Right kidney (tissue), 1 donor: ENCODE data around the gene ZNF3.
A peak's percentile ranks its signal among the peaks of the same experiment; 100 is the strongest.

Experiments
- DNase-seq: peaks from one replicate; pipeline ENCODE4 v3.0.0-alpha.2; 2016

ZNF3 gene

GRCh38 chr7:100057006-100057405, 24.5 kb downstream of the ZNF3 start:
- DNase-seq = no peak

GRCh38 chr7:100053215-100053614, 28.3 kb downstream of the ZNF3 start:
- no peak for DNase-seq

GRCh38 chr7:100051611-100052010, 29.9 kb downstream of the ZNF3 start:
- no peak for DNase-seq

GRCh38 chr7:100049441-100050291, 31.9 kb downstream of the ZNF3 start, which contains the start of gene ZSCAN21:
Gene ZSCAN21, plus strand, starts transcription at chr7:100049774. Its CDS starts 7,233 bp downstream, at chr7:100057007.
- DNase-seq = peak; percentile 97

GRCh38 chr7:100048680-100049079, 32.8 kb downstream of the ZNF3 start:
- no peak for DNase-seq

- DNase-seq = no peak
These were observed 36.8 kb downstream of the ZNF3 start for GRCh38 chr7:100044718-100045117.

GRCh38 chr7:100040575-100040974, 40.9 kb downstream of the ZNF3 start:
- no peak for DNase-seq

GRCh38 chr7:100038326-100038725, 43.2 kb downstream of the ZNF3 start:
- no peak for DNase-seq

GRCh38 chr7:100035876-100036275, 45.6 kb downstream of the ZNF3 start:
- DNase-seq = no peak

GRCh38 chr7:100034871-100035510, 46.5 kb downstream of the ZNF3 start:
- no peak for DNase-seq

GRCh38 chr7:100033526-100033925, 48.0 kb downstream of the ZNF3 start:
- DNase-seq = no peak

- DNase-seq = no peak
These were observed 51.9 kb downstream of the ZNF3 start for GRCh38 chr7:100029596-100029995.

GRCh38 chr7:100027197-100027596, 54.3 kb downstream of the ZNF3 start:
- DNase-seq = no peak

- no peak for DNase-seq
These were observed 57.4 kb downstream of the ZNF3 start for GRCh38 chr7:100024020-100024619.

- DNase-seq = no peak
These were observed 58.0 kb downstream of the ZNF3 start for GRCh38 chr7:100023526-100023925.

GRCh38 chr7:100022621-100023020, 58.9 kb downstream of the ZNF3 start:
- no peak for DNase-seq

GRCh38 chr7:100021297-100021696, 60.2 kb downstream of the ZNF3 start:
- no peak for DNase-seq
